CD4-positive, alpha-beta T cell (primary cell): ENCODE data around the gene SMAP2. TPM values are rescaled to one million over a fixed set of nuclear protein-coding genes. Genes with fewer than 3 reads are reported as not detected.

Source experiments
- ATAC-seq: fragments of 200-7000 bp; cut with Tn5 transposase; one replicate; pipeline ENCODE4 v1.10.0; 2022; ENCODE audit warnings: mild to moderate bottlenecking; ENCODE audit not compliant: poor library complexity
- CTCF ChIA-PET: fragments of 350-600 bp; sonication (Branson Sonifier 250); formaldehyde crosslinking; loops from one replicate; lab custom pipeline; 2021; ENCODE audit warnings: antibody characterized with exemption, inconsistent platforms; lab: Charles Lee
- POLR2A ChIA-PET: fragments of 350-600 bp; sonication (Branson Sonifier 250); formaldehyde crosslinking; loops from one replicate; lab custom pipeline; 2021; ENCODE audit warnings: antibody characterized with exemption, inconsistent platforms; lab: Charles Lee
- DNase-seq, 14 experiments: peaks; one replicate each; pipeline ENCODE4 v3.0.0-alpha.2; 2013 to 2020; ENCODE audit warnings: mixed read lengths in 2 of 14
- H3K27ac ChIP-seq, 2 donors: one replicate each; pipeline versions ENCODE4 v1.5.1 to v1.7.0; 2013; ENCODE audit warnings: low read length in 2 of 2, low read depth in 1 of 2, mild to moderate bottlenecking in 1 of 2
- H3K27me3 ChIP-seq, 2 experiments: 1 replicate in 1 of 2; 2 replicates in 1 of 2; pipeline versions ENCODE4 v1.6.1 to v1.7.0; 2013; ENCODE audit warnings: low read length in 2 of 2, control low read depth in 1 of 2, mild to moderate bottlenecking in 1 of 2, moderate library complexity in 1 of 2; ENCODE audit not compliant: insufficient read depth in 2 of 2, control insufficient read depth in 1 of 2
- H3K36me3 ChIP-seq: one replicate; pipeline ENCODE4 v1.6.1; 2013; ENCODE audit warnings: low read length, control low read depth; ENCODE audit not compliant: insufficient read depth
- H3K4me1 ChIP-seq: one replicate; pipeline ENCODE4 v1.6.1; 2013; ENCODE audit warnings: low read length, control low read depth; ENCODE audit not compliant: insufficient read depth
- H3K4me3 ChIP-seq: one replicate; pipeline ENCODE4 v1.5.1; 2013; ENCODE audit warnings: mild to moderate bottlenecking, low read length, moderate library complexity
- H3K9me3 ChIP-seq, 2 experiments: 1 replicate in 1 of 2; 2 replicates in 1 of 2; pipeline versions ENCODE4 v1.6.1 to v1.7.0; 2013; ENCODE audit warnings: low read length in 2 of 2, mild to moderate bottlenecking in 2 of 2, control low read depth in 1 of 2, moderate library complexity in 1 of 2; ENCODE audit not compliant: control insufficient read depth in 1 of 2, insufficient read depth in 1 of 2
- H3K27ac Mint-ChIP-seq: one replicate; pipeline ENCODE4 v1.8.0; 2020; ENCODE audit warnings: mixed read lengths
- H3K27me3 Mint-ChIP-seq: one replicate; pipeline ENCODE4 v1.8.0; 2021; ENCODE audit warnings: mixed read lengths
- H3K36me3 Mint-ChIP-seq: one replicate; pipeline ENCODE4 v1.8.0; 2021; ENCODE audit warnings: low read depth, mixed read lengths
- H3K4me1 Mint-ChIP-seq: one replicate; pipeline ENCODE4 v1.8.0; 2021; ENCODE audit warnings: low read depth, mixed read lengths
- H3K4me3 Mint-ChIP-seq: one replicate; pipeline ENCODE4 v1.8.0; 2020; ENCODE audit warnings: mild to moderate bottlenecking, mixed read lengths
- H3K9me3 Mint-ChIP-seq: one replicate; pipeline ENCODE4 v1.8.0; 2020; ENCODE audit warnings: mixed read lengths
- CTCF ChIP-seq: fragments of 200-600 bp; IDR thresholded peaks from one replicate; pipeline ENCODE4 v1.8.0; 2022; ENCODE audit warnings: antibody characterized with exemption, mild to moderate bottlenecking
- intact Hi-C, 2 experiments: fragments of 100-400 bp; cut with DNase I in 1 of 2; cut with micrococcal nuclease in 1 of 2; formaldehyde crosslinking; loops; one replicate each; pipeline versions ENCODE4 v1.15.1 to v1.9.0; 2023 to 2025; cut with DNase I, micrococcal nuclease
- total RNA-seq, 174 experiments: library from RNA in 2 of 174; stranded (reverse) in 2 of 174; gene quantifications; one replicate each; pipeline ENCODE4 v1.2.3 and lab custom pipeline; 2021 to 2026

Gene SMAP2
- total RNA-seq, 2 experiments from 2014 or later: 214 to 216 TPM

- Histone ChIP-seq H3K27ac (no peak overlapping the region), H3K9me3 (no peaks in the 10 kb centered on the region), H3K27me3 (no peaks in the 10 kb centered on the region), H3K4me1 (no peaks in the 10 kb centered on the region), H3K4me3 (no peak overlapping the region), H3K36me3 (peaks cover 34% of the 10 kb centered on the region)
- ChIA-PET POLR2A (no interaction called here), CTCF (interaction anchor here (1.2 kb wide), 1 partner anchor 280 kb away, joined by 3 read pairs; no protein-coding TSS in a partner anchor)
- Mint-ChIP-seq H3K27me3 (no peaks in the 10 kb centered on the region), H3K4me1 (peaks cover 6% of the 10 kb centered on the region), H3K27ac (no peak overlapping the region), H3K36me3 (peaks cover 73% of the 10 kb centered on the region), H3K9me3 (no peaks in the 10 kb centered on the region), H3K4me3 (no peak overlapping the region)
- no peak for ATAC-seq
- DNase-seq: no peak
- no peak for TF ChIP-seq CTCF
- intact Hi-C loops: no loop called here
Observed at GRCh38 chr1:40423951-40424618, 50.6 kb downstream of the SMAP2 start.

GRCh38 chr1:40425198-40425597 lies 51.7 kb downstream of the SMAP2 start:
- Histone ChIP-seq H3K27ac (no peak overlapping the region), H3K27me3 (no peaks in the 10 kb centered on the region), H3K36me3 (peaks cover 29% of the 10 kb centered on the region), H3K4me3 (no peak overlapping the region), H3K9me3 (no peaks in the 10 kb centered on the region), H3K4me1 (no peaks in the 10 kb centered on the region)
- Mint-ChIP-seq H3K36me3 (peaks cover 62% of the 10 kb centered on the region), H3K27ac (peak overlapping the region; percentile 43), H3K4me3 (no peak overlapping the region), H3K9me3 (no peaks in the 10 kb centered on the region), H3K27me3 (no peaks in the 10 kb centered on the region), H3K4me1 (peaks cover 6% of the 10 kb centered on the region)
- ATAC-seq: no peak
- intact Hi-C loops: no loop called here
- ChIA-PET CTCF (interaction anchor here (1.0 to 1.2 kb wide), 2 partner anchors 20 to 281 kb away, joined by 3 read pairs; no protein-coding TSS in a partner anchor), POLR2A (no interaction called here)
- TF ChIP-seq CTCF: no peak
- no peak for DNase-seq

- Histone ChIP-seq H3K4me1 (no peaks in the 10 kb centered on the region), H3K9me3 (no peaks in the 10 kb centered on the region), H3K27ac (no peak overlapping the region), H3K36me3 (no peaks in the 10 kb centered on the region), H3K4me3 (no peak overlapping the region), H3K27me3 (no peaks in the 10 kb centered on the region)
- no peak for TF ChIP-seq CTCF
- ChIA-PET POLR2A (no interaction called here), CTCF (interaction anchor here (1.0 kb wide), 1 partner anchor 53 kb away, joined by 3 read pairs; no protein-coding TSS in a partner anchor)
- no peaks in the 10 kb centered on the region for H3K27me3 Mint-ChIP-seq
- no peak for DNase-seq
- no peaks in the 10 kb centered on the region for H3K9me3 Mint-ChIP-seq
- no peak for ATAC-seq
- no peak overlapping the region for H3K27ac Mint-ChIP-seq
- H3K4me1 Mint-ChIP-seq: no peaks in the 10 kb centered on the region
- intact Hi-C loops: no loop called here
- no peak overlapping the region for H3K4me3 Mint-ChIP-seq
- peaks cover 1% of the 10 kb centered on the region for H3K36me3 Mint-ChIP-seq
Observed at GRCh38 chr1:40431385-40431784, 57.9 kb downstream of the SMAP2 start.
